K562 (cell line): ENCODE data around the gene SPATA21. TPM values are rescaled to one million over a fixed set of nuclear protein-coding genes. Genes with fewer than 3 reads are reported as not detected.

Experiments used
- ASH1L ChIP-seq: fragments of 450-650 bp; IDR thresholded peaks from 2 replicates; pipeline ENCODE4 v1.6.1; 2018; ENCODE audit warnings: borderline replicate concordance, mild to moderate bottlenecking, low read depth; ENCODE audit not compliant: partially characterized antibody
- BCOR ChIP-seq: fragments of 450-650 bp; IDR thresholded peaks from 2 replicates; pipeline ENCODE4 v1.6.1; 2016
- E2F8 ChIP-seq: fragments of 450-650 bp; IDR thresholded peaks from 2 replicates; pipeline ENCODE4 v1.7.1; 2018; ENCODE audit warnings: mild to moderate bottlenecking, low read depth; ENCODE audit not compliant: partially characterized antibody
- EP300 ChIP-seq: IDR thresholded peaks from 2 replicates; pipeline ENCODE4 v1.6.1; 2012; ENCODE audit warnings: low read length, improper control_type of control experiment
- HMG20B ChIP-seq: fragments of 250-450 bp; sonication (Bioruptor Pico); IDR thresholded peaks from 2 replicates; pipeline ENCODE4 v1.5.0; 2021; ENCODE audit warnings: mild to moderate bottlenecking
- MTA1 ChIP-seq: fragments of 450-650 bp; IDR thresholded peaks from 2 replicates; pipeline ENCODE4 v1.6.1; 2017; ENCODE audit warnings: borderline replicate concordance
- NCOR1 ChIP-seq: fragments of 450-650 bp; IDR thresholded peaks from 2 replicates; pipeline ENCODE4 v1.6.1; 2016; ENCODE audit warnings: mild to moderate bottlenecking, moderate library complexity
- NFRKB ChIP-seq: fragments of 450-650 bp; IDR thresholded peaks from 2 replicates; pipeline ENCODE4 v1.6.1; 2016; ENCODE audit warnings: low read depth
- NR4A1 ChIP-seq, 2 experiments: fragments of 250-450 bp in 1 of 2; fragments of 450-650 bp in 1 of 2; sonication (Bioruptor Pico) in 1 of 2; IDR thresholded peaks; 2 replicates each; pipeline versions ENCODE4 v1.4.0 to v1.6.1; 2016 to 2020; ENCODE audit warnings: mild to moderate bottlenecking in 2 of 2, missing compliant biosample characterization in 1 of 2, missing genetic modification characterization in 1 of 2, moderate library complexity in 1 of 2
- PCBP2 ChIP-seq: fragments of 200-400 bp; formaldehyde crosslinking; IDR thresholded peaks from 2 replicates; pipeline ENCODE4 v1.6.1; 2018; ENCODE audit warnings: low read length, low read depth, mild to moderate bottlenecking, moderate library complexity; ENCODE audit not compliant: poor library complexity, severe bottlenecking
- PHTF2 ChIP-seq: fragments of 250-450 bp; sonication (Bioruptor Pico); IDR thresholded peaks from 2 replicates; pipeline ENCODE4 v1.5.0; 2021; ENCODE audit warnings: mild to moderate bottlenecking
- RBM14 ChIP-seq: fragments of 200-400 bp; formaldehyde crosslinking; IDR thresholded peaks from 2 replicates; pipeline ENCODE4 v1.6.1; 2018; ENCODE audit warnings: low read depth, mild to moderate bottlenecking, low read length, moderate library complexity, borderline replicate concordance; ENCODE audit not compliant: insufficient read depth
- RUNX1 ChIP-seq: sonication (generic); IDR thresholded peaks from 2 replicates; pipeline ENCODE4 v1.6.1; 2016; ENCODE audit warnings: antibody characterized with exemption, low read depth
- SMAD4 ChIP-seq: fragments of 250-450 bp; sonication (Bioruptor Pico); conservative IDR thresholded peaks from 2 replicates; pipeline ENCODE4 v1.8.0; 2021; ENCODE audit warnings: inconsistent platforms, mild to moderate bottlenecking, moderate library complexity
- SMARCA4 ChIP-seq: fragments of 450-650 bp; IDR thresholded peaks from 2 replicates; pipeline ENCODE4 v1.6.1; 2016
- TEAD1 ChIP-seq, 2 experiments: fragments of 450-650 bp in 1 of 2; sonication (generic) in 1 of 2; formaldehyde crosslinking; IDR thresholded peaks; 2 replicates each; pipeline versions ENCODE4 v1.4.0 to v1.8.0; 2020 to 2022; ENCODE audit warnings: mild to moderate bottlenecking in 2 of 2, missing genetic modification reagents in 1 of 2
- WHSC1 ChIP-seq: IDR thresholded peaks from one replicate; pipeline ENCODE4 v1.6.1; 2012; ENCODE audit warnings: low read length, control low read depth, inconsistent platforms
- ZBTB34 ChIP-seq: fragments of 250-450 bp; sonication (Bioruptor Pico); IDR thresholded peaks from 2 replicates; pipeline ENCODE4 v1.8.0; 2021; ENCODE audit warnings: mild to moderate bottlenecking, moderate library complexity
- ZNF143 ChIP-seq: sonication (generic); formaldehyde crosslinking; IDR thresholded peaks from 2 replicates; pipeline ENCODE4 v1.9.0; 2022; ENCODE audit warnings: mild to moderate bottlenecking, missing genetic modification reagents
- ZNF277 ChIP-seq: fragments of 250-450 bp; sonication (Bioruptor Pico); IDR thresholded peaks from 2 replicates; pipeline ENCODE4 v1.8.0; 2022; ENCODE audit warnings: inconsistent platforms, mild to moderate bottlenecking, moderate library complexity, borderline replicate concordance
- ZNF507 ChIP-seq: conservative IDR thresholded peaks from 2 replicates; pipeline ENCODE4 v1.6.1; 2017; ENCODE audit warnings: missing genetic modification characterization, missing compliant biosample characterization
- ZNF586 ChIP-seq: fragments of 450-650 bp; formaldehyde crosslinking; conservative IDR thresholded peaks from 2 replicates; pipeline ENCODE4 v1.4.0; 2020; ENCODE audit warnings: mild to moderate bottlenecking, moderate library complexity
- polyA plus RNA-seq, 8 experiments: library from polyadenylated mRNA; depleted of rRNA in 4 of 8; stranded (reverse) in 5 of 8; unstranded in 3 of 8; fragments of >200 nt; fragmentation: Nextera tagmentation in 2 of 8; fragmentation: Illumina TruSeq in 1 of 8; extraction: Ambion mirVana in 2 of 8; extraction: Trizol in 1 of 8; gene quantifications; 2 replicates each; pipeline versions ENCODE4 v1.2.1 to v1.2.3, GENCODE V29; 2011 to 2014; ENCODE audit warnings: inconsistent platforms in 1 of 8, missing spikeins in 1 of 8
- total RNA-seq, 7 experiments: library from RNA; depleted of rRNA in 6 of 7; stranded (reverse); fragments of >200 nt in 6 of 7; fragmentation: Illumina TruSeq in 2 of 7; extraction: Trizol in 2 of 7; gene quantifications; 2 replicates each; pipeline versions ENCODE4 v1.2.1 to v1.2.3, GENCODE V29; 2011 to 2021; ENCODE audit warnings: low replicate concordance in 1 of 7
- TF ChIP-seq, protein P1 (sequence below): fragments of 450-650 bp; IDR thresholded peaks from 2 replicates; pipeline ENCODE4 v1.6.1; 2017; ENCODE audit warnings: antibody characterized with exemption

The SPATA21 gene
- total and polyA plus RNA-seq, 9 of the 15 experiments (the other 6 are each of a cell fraction or from before 2014, with no cell fraction given), result 0.10 to 0.36 (median 0.13) TPM; not detected in 3

DNA sequence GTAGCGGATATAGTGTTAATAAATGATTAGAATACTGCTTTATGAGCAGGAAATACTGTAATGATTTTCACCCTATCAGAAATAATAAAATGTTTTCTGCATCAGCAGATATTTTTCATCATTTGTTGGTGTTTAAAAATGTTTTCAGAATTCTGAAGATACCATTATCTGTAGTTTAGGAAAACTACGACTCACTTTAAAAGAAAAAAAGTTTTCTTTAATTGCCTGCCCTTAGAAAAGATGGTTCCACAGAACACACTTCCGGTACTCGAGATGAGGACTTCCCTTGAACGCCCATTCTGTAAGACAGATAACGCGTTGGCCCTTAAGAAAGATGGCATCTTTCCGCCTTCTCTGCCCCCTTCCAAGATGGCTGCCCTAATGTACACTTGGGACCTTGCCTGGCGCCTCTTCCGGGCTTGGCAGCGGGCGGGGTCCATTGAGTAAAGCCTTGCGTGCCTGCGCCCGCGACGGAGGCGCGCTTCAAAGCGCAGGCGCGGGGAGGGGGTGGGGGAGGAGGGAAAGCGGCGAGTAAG lies 70.4 kb downstream of the SPATA21 start, which contains the start of gene SZRD1 (continued):
- no peak for TF ChIP-seq NCOR1
- TF ChIP-seq RBM14, result no peak
- TF ChIP-seq RUNX1, result peak; percentile 80; the same call in 1 of the 2 replicates
- TF ChIP-seq HMG20B, result no peak
- no peak for TF ChIP-seq ZNF277 (CRISPR knock-in tag)
- TF ChIP-seq ZNF143 (CRISPR knock-in tag), result no peak
- TF ChIP-seq PCBP2, result no peak
- TF ChIP-seq, protein P1, sequence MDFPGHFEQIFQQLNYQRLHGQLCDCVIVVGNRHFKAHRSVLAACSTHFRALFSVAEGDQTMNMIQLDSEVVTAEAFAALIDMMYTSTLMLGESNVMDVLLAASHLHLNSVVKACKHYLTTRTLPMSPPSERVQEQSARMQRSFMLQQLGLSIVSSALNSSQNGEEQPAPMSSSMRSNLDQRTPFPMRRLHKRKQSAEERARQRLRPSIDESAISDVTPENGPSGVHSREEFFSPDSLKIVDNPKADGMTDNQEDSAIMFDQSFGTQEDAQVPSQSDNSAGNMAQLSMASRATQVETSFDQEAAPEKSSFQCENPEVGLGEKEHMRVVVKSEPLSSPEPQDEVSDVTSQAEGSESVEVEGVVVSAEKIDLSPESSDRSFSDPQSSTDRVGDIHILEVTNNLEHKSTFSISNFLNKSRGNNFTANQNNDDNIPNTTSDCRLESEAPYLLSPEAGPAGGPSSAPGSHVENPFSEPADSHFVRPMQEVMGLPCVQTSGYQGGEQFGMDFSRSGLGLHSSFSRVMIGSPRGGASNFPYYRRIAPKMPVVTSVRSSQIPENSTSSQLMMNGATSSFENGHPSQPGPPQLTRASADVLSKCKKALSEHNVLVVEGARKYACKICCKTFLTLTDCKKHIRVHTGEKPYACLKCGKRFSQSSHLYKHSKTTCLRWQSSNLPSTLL, result no peak
- peak; percentile 92 for TF ChIP-seq E2F8
- TF ChIP-seq ZBTB34 (CRISPR knock-in tag), result no peak
- TF ChIP-seq SMAD4 (CRISPR knock-in tag), result peak; percentile 39; the same call in 1 of the 2 replicates
- TF ChIP-seq TEAD1 (CRISPR knock-in tag; IDR thresholded peaks at IDR 0.05), result peak in 1 of 2 experiments; percentile 39; a peak in 2 of 4 replicates
- TF ChIP-seq ZNF586 (CRISPR knock-in tag), result no peak
- TF ChIP-seq SMARCA4, result no peak
- TF ChIP-seq EP300, result peak; percentile 48; the same call in 1 of the 2 replicates
- no peak for TF ChIP-seq PHTF2 (CRISPR knock-in tag)
- TF ChIP-seq ASH1L, result peak; percentile 80
- peak; percentile 95 for TF ChIP-seq MTA1
- TF ChIP-seq NR4A1 (CRISPR knock-in tag; IDR thresholded peaks at IDR 0.05), result no peak
- no peak for TF ChIP-seq NR4A1 (tag; IDR thresholded peaks at IDR 0.05)
- peak; percentile 99 for TF ChIP-seq NFRKB
- TF ChIP-seq BCOR, result no peak
- TF ChIP-seq WHSC1, result no peak
- TF ChIP-seq ZNF507 (tag), result no peak
